Endothelial cell of hepatic sinusoid (primary cell): ENCODE data around the gene TMEM219.
"Not testable (repeated sequence)": the region's sequence is repeated elsewhere in the genome, so short reads cannot be mapped to it uniquely, and the experiment has no call there.

Experiments
- in situ Hi-C: cut with HindIII; loops from 2 replicates; pipeline ENCODE4 v1.10.0; 2017; ENCODE audit warnings: low sequenced_read_pairs

TMEM219 gene, protein sequence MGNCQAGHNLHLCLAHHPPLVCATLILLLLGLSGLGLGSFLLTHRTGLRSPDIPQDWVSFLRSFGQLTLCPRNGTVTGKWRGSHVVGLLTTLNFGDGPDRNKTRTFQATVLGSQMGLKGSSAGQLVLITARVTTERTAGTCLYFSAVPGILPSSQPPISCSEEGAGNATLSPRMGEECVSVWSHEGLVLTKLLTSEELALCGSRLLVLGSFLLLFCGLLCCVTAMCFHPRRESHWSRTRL

DNA sequence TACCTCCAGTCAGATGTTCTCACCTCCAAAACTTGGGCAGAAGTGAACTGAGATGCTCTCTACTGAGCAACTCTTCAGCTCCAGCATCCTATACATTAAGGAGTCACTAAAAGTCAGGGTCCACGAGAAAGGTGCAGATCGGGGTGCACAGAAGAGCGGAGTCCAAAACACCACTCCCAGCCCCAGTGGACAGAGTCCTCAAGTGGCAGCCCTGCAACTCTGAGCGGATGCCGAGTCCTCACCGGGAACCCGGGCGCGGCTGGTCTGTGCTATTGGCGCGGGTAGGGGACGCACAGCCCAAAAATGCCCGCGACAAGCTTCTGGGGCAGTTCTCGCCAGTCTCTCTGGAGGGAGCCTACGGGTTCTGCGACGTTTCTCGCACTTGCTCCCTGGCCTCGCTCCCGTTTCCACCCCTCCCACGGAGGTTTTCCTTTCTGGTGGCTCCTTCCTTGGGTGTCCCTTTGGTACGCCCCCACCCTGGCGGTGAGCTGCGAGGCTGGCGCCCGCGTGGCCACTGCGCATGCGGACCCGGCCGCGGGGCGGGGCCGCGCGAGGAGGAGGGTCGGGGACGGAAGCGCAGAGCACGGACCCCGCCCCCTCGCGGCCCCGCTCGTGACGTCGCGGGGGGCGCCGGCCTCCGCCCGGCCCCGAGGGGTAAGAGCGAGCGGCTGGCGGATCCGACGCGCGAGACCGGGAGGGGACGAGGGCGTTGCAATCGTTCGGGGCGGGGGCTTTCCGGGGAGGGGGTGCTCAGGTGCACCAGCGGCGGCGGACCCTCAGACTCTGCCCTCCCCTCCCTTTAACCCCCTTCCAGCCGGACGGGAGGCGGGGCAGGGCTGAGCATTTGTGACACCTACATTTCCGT, at the start of gene TMEM219:
Gene TMEM219 (plus strand): TSS at position 601 of the 865 bp plus-strand sequence. CDS start 1,065 bp downstream, outside the sequence.
- in situ Hi-C loops = loop anchor here (5.0 kb wide), 1 partner anchor 59 kb away; the partner anchor contains the start of gene ASPHD1

DNA sequence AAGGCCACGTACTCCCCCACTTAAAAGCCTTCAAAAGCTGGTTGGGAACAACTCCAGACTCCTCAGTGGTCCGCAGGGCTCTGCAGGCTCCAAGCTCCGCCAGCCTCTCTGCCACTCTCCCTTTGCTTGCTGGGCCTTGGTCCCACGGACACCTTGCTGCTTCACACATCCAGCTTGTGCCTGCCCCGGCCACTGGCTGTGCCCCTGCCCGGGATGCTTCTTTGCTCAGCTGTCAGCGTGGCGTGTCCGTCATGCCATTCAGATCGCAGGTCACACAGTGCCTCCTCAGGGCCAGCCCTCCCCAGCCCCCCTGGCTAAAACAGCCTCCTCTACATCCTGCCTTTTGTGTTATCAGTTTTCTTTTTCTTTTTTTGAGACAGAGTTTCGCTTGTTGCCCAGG, 49.8 kb upstream of the TMEM219 start:
- in situ Hi-C loops = loop anchor here (5.0 kb wide), 1 partner anchor 50 kb away; the partner anchor contains the start of gene CDIPT

DNA sequence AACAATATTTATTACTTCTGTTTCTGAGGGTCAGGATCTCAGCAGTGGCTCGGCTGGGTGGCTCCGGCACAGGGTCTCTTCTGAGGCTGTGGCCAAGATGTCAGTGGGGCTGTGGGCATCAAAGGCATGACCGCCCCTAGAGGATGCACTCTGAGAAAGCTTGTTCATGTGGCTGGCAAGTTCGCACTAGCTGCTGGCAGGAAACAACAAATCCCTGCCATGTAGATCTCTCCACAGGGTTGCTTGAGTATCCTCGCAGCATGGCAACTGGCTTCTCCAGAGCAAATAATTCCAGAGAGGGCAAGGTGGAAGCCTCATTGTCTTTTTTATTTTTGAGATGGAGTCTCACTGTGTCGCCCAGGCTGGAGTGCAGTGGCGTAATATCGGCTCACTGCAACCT, 48.4 kb upstream of the TMEM219 start:
- in situ Hi-C loops = loop anchor here (5.0 kb wide), 1 partner anchor 51 kb away; the partner anchor contains the start of gene CDIPT

GRCh38 chr16:29915590-29916247, 46.2 kb upstream of the TMEM219 start:
- in situ Hi-C loops = no loop called here

- in situ Hi-C loops = no loop called here
Observed at GRCh38 chr16:29916979-29917378, 44.9 kb upstream of the TMEM219 start.

- in situ Hi-C loops = no loop called here
Observed at GRCh38 chr16:29920288-29921033, 41.4 kb upstream of the TMEM219 start.

DNA sequence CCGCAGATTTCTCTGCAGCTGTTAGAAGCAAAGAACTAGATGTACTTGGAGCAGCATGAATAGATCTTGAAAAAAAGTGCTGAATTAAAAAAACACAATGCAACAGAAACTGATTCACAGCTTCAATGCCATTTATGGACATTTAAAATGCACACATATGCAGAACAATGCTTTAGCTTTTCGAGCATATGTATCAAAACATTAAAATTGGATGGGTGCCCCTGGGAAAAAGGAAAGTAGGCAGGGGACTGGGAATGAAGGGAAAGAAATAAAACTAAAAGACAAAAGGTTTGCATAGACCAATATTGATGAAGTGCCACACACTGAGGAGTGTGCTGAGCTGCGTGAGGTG, 40.9 kb upstream of the TMEM219 start:
- in situ Hi-C loops = no loop called here

DNA sequence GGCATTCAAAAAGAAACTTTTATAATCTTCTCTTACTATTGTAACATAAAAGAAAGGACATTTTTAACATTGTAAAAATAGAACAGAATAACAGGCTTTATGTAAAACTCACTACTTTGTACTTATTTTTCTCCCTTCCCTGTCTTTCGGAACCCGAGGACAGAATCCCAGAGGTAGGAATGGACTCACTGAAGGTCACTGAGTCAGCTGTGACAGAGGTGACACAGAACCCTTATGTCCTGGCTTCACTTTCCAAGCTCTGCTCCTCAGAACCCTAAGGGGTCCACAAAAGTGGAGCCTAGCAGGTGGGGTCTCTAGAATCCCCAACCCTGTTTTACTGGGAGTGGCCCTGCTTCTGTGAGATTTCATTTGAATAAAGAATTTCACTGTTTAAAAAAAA, 39.6 kb upstream of the TMEM219 start:
- in situ Hi-C loops = no loop called here

GRCh38 chr16:29922986-29923501, 38.8 kb upstream of the TMEM219 start:
- in situ Hi-C loops = no loop called here

DNA sequence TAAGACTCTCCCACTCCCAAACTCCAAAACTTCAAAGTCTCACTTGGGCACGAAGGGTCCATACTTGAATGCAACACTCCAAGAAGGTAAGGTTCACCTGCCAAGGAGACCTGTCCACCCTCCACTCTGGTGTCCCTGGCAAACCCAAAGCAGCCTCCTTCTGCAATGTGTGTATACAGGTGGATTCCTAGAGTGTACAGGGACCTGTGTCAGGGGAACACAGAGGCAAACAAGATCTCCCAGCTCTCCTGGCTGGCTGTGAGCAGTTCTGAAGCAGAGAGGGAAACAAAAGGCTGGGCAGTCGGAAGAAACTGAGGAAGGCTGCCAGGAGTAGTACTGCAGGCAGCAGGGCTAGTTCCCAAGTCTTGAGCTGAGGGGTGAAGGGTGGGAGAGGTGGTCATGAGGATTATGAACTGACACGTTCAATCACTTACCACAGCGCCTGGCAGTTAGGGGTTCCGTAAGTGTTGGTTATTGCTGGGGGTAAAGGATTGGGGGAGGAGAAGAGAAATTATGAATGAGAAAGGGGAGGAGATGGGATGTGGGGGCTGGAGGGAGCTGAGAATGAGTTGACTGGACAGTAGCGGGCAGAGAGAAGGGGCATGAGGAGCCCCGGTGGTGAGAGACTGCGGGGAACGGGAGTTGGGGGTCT, 36.6 kb upstream of the TMEM219 start:
- in situ Hi-C loops = no loop called here

DNA sequence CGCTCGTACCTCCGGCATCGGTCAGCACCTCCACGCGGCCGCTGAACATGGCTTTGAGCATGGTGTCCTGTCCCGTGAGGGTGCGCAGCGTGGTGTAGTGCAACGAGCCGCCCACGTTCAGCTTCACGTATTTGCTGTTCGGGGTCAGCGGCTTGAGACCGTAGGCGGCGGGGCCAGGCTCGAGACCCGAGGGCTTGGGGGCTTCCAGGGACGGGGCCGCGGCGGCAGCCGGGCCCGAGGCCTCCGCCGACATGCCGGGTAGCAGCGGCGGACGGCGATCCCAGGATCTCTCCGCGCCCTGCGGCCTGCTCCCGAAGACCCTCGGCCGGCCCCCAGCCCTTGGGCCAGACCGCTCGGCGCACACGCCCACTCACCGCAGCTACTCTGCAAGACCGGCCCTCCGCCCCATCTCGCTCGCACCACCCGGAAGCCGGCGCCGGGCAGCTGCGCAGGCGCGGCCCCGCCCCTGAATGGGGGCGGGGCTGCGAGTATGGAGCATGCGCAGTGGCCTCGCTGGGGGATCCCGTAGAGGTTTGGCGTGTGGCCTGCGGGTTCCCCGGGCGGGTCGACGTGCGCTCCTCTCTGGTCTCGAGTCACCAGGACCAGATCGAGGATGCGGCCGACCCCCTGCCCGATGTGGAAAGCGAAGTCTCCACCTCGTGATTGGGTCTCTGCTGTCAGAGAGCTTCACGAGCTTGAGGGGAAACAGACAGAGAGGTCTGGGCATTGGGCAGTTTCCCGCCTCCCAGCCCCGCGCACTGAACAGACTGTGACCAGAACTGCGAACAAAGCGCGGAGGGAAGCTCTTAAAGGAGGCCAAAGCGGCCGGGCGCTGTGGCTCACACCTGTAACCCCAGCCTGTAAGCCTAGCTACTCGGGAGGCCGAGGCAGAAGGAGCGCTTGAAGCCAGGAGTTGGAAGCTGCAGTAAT, 35.8 kb upstream of the TMEM219 start, which contains the start of gene KCTD13:
Gene KCTD13 (minus strand): TSS at position 446 of the 930 bp plus-strand sequence. CDS start 193 bp downstream, at position 253.
- in situ Hi-C loops = no loop called here

- in situ Hi-C loops = no loop called here
Observed at GRCh38 chr16:29926711-29927052, 35.2 kb upstream of the TMEM219 start.

- in situ Hi-C loops = no loop called here
Observed at GRCh38 chr16:29927070-29927905, 34.6 kb upstream of the TMEM219 start.

- in situ Hi-C loops = not testable (repeated sequence)
Observed at GRCh38 chr16:29931750-29932149, 30.1 kb upstream of the TMEM219 start.

DNA sequence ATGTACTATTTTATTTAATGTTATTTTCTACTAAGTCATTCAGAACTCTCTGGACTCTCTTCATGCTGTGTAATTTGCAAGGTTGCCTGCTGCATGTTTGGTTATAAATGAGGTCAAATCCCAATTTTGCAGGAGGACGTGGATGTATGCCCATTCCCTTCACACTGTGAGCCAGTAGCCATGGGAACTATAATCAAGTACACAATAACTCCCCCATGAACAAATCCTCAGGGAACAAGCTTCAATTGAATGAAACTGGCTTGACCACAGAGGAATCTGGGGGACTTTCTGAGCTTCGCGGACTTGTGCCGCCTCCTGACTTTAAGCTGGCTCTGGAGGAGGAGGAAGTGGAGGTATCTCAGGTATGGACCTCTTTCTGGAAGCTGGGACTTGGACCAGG, 21.2 kb upstream of the TMEM219 start:
- in situ Hi-C loops = no loop called here

- in situ Hi-C loops = no loop called here
Observed at GRCh38 chr16:29943846-29944799, 17.8 kb upstream of the TMEM219 start.

- in situ Hi-C loops = no loop called here
Observed at GRCh38 chr16:29947897-29948296, 14.0 kb upstream of the TMEM219 start.
